DMS53 treated with DMSO at 0.1 percent for 48 hours (cell line): ENCODE measurements around the gene CDIPT.
"Not testable (repeated sequence)": the region's sequence is repeated elsewhere in the genome, so short reads cannot be mapped to it uniquely, and the experiment has no call there.

Experiments
- DNase-seq: peaks from one replicate; lab custom pipeline; 2025; ENCODE audit not compliant: unreplicated experiment; lab: John Stamatoyannopoulos, UW

CDIPT gene

GRCh38 chr16:29897333-29897732 is 34.3 kb upstream of the CDIPT start:
- no peak for DNase-seq

GRCh38 chr16:29896841-29897240 is 33.8 kb upstream of the CDIPT start:
- DNase-seq: no peak

GRCh38 chr16:29894352-29894751 is 31.3 kb upstream of the CDIPT start:
- no peak for DNase-seq

GRCh38 chr16:29893553-29893952 is 30.5 kb upstream of the CDIPT start:
- no peak for DNase-seq

- DNase-seq: no peak
These were observed 29.4 kb upstream of the CDIPT start for GRCh38 chr16:29892458-29892813.

GRCh38 chr16:29891525-29892457 is 28.8 kb upstream of the CDIPT start:
- DNase-seq: no peak

- DNase-seq: not testable (repeated sequence)
These were observed 26.3 kb upstream of the CDIPT start for GRCh38 chr16:29889372-29889771.

- no peak for DNase-seq
These were observed 21.0 kb upstream of the CDIPT start for GRCh38 chr16:29883987-29884386.

- no peak for DNase-seq
These were observed 18.0 kb upstream of the CDIPT start for GRCh38 chr16:29881050-29881449.

GRCh38 chr16:29878172-29878571 is 15.1 kb upstream of the CDIPT start:
- no peak for DNase-seq

- DNase-seq: peak; percentile 56
These were observed 14.4 kb upstream of the CDIPT start for GRCh38 chr16:29877266-29877961.

GRCh38 chr16:29876594-29877249 is 13.7 kb upstream of the CDIPT start:
- DNase-seq: no peak

GRCh38 chr16:29876217-29876593 is 13.2 kb upstream of the CDIPT start:
- DNase-seq: no peak

GRCh38 chr16:29875206-29875605 is 12.2 kb upstream of the CDIPT start:
- DNase-seq: no peak

GRCh38 chr16:29873319-29873718 is 10.3 kb upstream of the CDIPT start:
- DNase-seq: no peak

GRCh38 chr16:29871822-29872546 is 9.0 kb upstream of the CDIPT start:
- DNase-seq: no peak

- DNase-seq: not testable (repeated sequence)
These were observed 6.0 kb upstream of the CDIPT start for GRCh38 chr16:29869067-29869466.

- DNase-seq: no peak
These were observed 5.5 kb upstream of the CDIPT start for GRCh38 chr16:29868396-29869009.

GRCh38 chr16:29864205-29864604 is 1.2 kb upstream of the CDIPT start:
- DNase-seq: no peak

GRCh38 chr16:29863669-29863984 is 601 bp upstream of the CDIPT start:
- DNase-seq: no peak

GRCh38 chr16:29862383-29862883 is 593 bp downstream of the CDIPT start:
- no peak for DNase-seq
